ENCODE results near the gene TMEM91.
"Not testable (repeated sequence)": the region's sequence is repeated elsewhere in the genome, so short reads cannot be mapped to it uniquely, and the experiment has no call there.

Gene TMEM91

GRCh38 chr19:41344162-41344561 lies 32.2 kb upstream of the TMEM91 start:
- H3K4me1 Mint-ChIP-seq: peaks cover 29% of the 10 kb centered on the region
- ATAC-seq (ENCODE audit: low read depth) (no peak), DNase-seq (ENCODE audit: low spot score in 2 of 2) (no peak)
- H3K4me3 Mint-ChIP-seq: no peak overlapping the region
- H3K27ac Mint-ChIP-seq: peak overlapping the region; percentile 92
- H3K9me3 Mint-ChIP-seq: no peaks in the 10 kb centered on the region
- H3K27me3 Mint-ChIP-seq: no peaks in the 10 kb centered on the region
- H3K36me3 Mint-ChIP-seq: peaks cover 27% of the 10 kb centered on the region

DNA sequence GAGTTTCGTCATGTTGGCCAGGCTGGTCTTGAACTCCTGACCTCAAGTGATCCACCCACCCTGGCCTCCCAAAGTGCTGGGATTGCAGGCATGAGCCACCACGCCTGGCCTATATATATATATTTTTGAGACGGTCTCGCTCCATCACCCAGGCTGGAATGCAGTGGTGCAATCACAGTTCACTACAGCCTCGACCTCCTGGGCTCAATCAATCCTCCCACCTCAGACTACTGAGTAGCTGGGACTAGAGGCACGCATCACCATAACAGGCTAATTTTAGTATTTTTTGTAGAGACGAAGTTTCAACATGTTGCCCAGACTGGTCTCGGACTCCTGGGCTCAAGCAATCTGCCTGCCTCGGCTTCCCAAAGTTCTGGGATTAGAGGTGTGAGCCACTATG lies 29.4 kb upstream of the TMEM91 start:
- Mint-ChIP-seq H3K36me3 (peaks cover 20% of the 10 kb centered on the region), H3K4me1 (peaks cover 40% of the 10 kb centered on the region)
- H3K4me3 Mint-ChIP-seq; ATAC-seq (ENCODE audit: low read depth); H3K27me3 Mint-ChIP-seq; H3K27ac Mint-ChIP-seq; H3K9me3 Mint-ChIP-seq; DNase-seq (ENCODE audit: low spot score in 2 of 2): not testable (repeated sequence)

DNA sequence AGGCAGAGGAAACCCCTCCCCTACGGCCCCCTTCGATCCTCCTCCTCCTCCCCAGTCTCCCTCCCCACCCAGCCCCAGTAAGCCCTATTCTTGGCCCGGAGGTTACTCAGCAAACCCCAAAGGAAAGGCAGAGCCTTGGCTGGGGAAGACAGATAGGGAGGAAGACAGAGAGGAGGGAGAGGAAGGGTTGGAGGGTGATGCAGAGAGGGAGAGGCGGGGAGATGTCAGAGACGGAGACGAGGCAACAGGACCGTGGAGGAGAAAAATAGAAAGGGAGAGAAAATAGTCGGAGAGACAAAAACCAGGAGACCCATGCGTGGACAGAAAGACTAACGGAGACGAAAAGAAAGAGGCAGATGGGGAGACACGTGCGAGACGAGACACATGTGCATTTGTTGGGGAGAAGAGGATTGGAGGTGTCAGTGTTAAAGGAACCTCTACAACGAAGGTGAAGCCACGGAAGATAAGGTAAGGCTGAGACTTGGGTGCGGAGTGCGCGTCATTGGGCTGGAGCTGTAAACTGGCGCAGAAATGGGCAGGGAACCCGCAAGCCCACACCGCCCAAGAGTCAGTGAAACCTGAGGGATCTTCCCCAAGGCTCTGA lies 25.5 kb upstream of the TMEM91 start:
- Mint-ChIP-seq H3K27ac (peak overlapping the region; percentile 95), H3K4me3 (peak overlapping the region; percentile 98), H3K27me3 (no peaks in the 10 kb centered on the region), H3K4me1 (peaks cover 34% of the 10 kb centered on the region), H3K36me3 (peaks cover 11% of the 10 kb centered on the region), H3K9me3 (no peaks in the 10 kb centered on the region)
- no peak for DNase-seq (ENCODE audit: low spot score in 2 of 2)
- peak; percentile 3 for ATAC-seq (ENCODE audit: low read depth)

GRCh38 chr19:41351339-41352245 lies 24.7 kb upstream of the TMEM91 start:
- Mint-ChIP-seq H3K27me3 (no peaks in the 10 kb centered on the region), H3K4me3 (peak overlapping the region; percentile 98), H3K27ac (peak overlapping the region; percentile 95), H3K4me1 (peaks cover 35% of the 10 kb centered on the region), H3K36me3 (peaks cover 9% of the 10 kb centered on the region), H3K9me3 (no peaks in the 10 kb centered on the region)
- DNase-seq (ENCODE audit: low spot score in 2 of 2) (peak; percentile 82 to 89), ATAC-seq (ENCODE audit: low read depth) (peak; percentile 59)

GRCh38 chr19:41352279-41352608 lies 24.1 kb upstream of the TMEM91 start:
- Mint-ChIP-seq H3K4me3 (peak overlapping the region; percentile 98), H3K4me1 (peaks cover 37% of the 10 kb centered on the region), H3K36me3 (peaks cover 7% of the 10 kb centered on the region), H3K27me3 (no peaks in the 10 kb centered on the region), H3K9me3 (no peaks in the 10 kb centered on the region), H3K27ac (peak overlapping the region; percentile 95)
- ATAC-seq (ENCODE audit: low read depth) (no peak), DNase-seq (ENCODE audit: low spot score in 2 of 2) (no peak)

DNA sequence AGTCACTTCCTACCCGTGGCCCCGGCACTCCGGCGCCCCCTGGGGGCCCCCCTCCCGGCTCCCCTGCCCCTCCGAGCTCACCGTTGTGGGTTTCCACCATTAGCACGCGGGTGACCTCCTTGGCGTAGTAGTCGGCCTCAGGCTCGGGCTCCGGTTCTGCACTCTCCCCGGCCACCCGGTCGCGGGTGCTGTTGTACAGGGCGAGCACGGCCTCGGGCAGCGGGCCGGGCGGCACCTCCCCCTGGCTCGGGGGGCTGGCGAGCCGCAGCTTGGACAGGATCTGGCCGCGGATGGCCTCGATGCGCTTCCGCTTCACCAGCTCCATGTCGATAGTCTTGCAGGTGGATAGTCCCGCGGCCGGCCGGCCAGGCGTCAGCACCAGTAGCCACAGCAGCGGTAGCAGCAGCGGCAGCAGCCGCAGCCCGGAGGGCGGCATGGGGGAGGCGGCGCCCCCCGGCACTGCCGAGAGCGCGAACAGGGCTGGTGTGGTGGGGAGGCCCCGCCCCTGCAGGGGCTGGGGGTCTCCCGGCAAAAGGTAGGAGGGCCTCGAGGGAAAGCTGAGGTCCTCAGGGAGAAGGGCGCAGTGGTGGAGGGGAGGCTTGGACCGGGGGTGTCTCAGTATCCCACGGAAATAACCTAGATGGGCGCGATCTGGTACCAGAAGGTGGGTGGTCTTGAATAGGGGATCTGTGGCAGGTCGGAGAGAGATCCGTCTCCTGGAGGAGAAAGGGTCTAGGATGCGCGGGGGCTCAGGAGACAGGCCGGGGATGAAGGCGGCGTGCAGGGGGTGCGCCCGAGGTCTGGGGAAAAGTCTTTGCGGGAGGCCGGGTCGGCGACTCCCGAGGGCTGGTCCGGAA lies 23.5 kb upstream of the TMEM91 start:
- peak; percentile 28 for ATAC-seq (ENCODE audit: low read depth)
- no peaks in the 10 kb centered on the region for H3K9me3 Mint-ChIP-seq
- peak; percentile 82 to 83 for DNase-seq (ENCODE audit: low spot score in 2 of 2)
- H3K4me3 Mint-ChIP-seq: peak overlapping the region; percentile 98
- H3K36me3 Mint-ChIP-seq: peaks cover 7% of the 10 kb centered on the region
- no peaks in the 10 kb centered on the region for H3K27me3 Mint-ChIP-seq
- H3K27ac Mint-ChIP-seq: peak overlapping the region; percentile 95
- peaks cover 37% of the 10 kb centered on the region for H3K4me1 Mint-ChIP-seq

DNA sequence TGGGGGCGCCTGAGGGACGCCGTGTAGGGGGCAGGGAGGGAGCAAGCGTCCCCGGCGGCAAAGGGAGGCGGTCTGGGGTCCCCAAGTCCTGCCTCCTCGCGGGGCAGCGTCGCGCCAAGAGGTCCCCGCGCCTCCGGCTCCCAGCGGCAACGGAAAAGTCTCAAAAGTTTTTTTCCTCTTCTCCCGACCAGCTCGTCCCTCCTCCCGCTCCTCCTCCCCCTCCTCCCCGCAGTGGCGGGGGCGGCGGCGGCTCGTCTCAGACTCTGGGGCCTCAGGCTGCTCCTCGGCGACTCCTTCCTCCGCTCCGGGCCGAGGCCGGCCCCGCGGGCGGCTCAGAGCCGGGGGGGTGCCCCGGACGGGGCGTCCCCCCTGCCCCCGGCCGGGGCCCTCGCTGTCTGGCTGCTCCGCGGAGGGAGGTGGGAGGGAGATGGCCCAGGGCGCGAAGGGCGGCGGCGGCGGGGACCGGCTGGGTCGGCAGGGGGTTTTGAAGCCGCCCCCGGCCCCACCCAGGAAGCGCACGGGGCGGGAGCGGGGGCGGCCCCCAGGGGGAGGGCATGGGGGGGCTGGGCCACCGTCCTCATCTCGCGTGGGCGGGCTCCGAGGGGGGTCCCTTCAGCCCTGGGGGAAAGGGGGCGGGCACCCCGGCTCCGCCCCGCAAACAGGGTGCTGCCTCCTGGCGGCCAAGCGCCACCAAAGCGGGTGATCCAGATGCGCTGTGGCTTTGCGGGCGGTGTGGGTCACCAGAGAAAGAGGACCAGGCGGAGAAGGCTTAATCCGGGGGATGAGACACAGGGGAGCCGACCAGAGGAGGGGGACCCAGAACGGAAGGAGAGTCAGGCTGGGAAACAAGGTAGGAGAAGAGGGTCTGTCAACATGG lies 22.6 kb upstream of the TMEM91 start, which contains the start of gene TGFB1:
TSS of gene TGFB1 (minus strand) at position 457 of the 877 bp plus-strand sequence. CDS start 878 bp downstream, outside the sequence.
- peak; percentile 64 for ATAC-seq (ENCODE audit: low read depth)
- H3K4me1 Mint-ChIP-seq: peaks cover 34% of the 10 kb centered on the region
- peak; percentile 93 for DNase-seq (ENCODE audit: low spot score in 2 of 2)

GRCh38 chr19:41354343-41354953 lies 21.9 kb upstream of the TMEM91 start:
- no peak for DNase-seq (ENCODE audit: low spot score in 2 of 2)
- Mint-ChIP-seq H3K9me3 (no peaks in the 10 kb centered on the region), H3K4me1 (peaks cover 26% of the 10 kb centered on the region), H3K4me3 (peak overlapping the region; percentile 68), H3K27ac (peak overlapping the region; percentile 95), H3K36me3 (no peaks in the 10 kb centered on the region), H3K27me3 (no peaks in the 10 kb centered on the region)
- ATAC-seq (ENCODE audit: low read depth): no peak

More for the DNA sequence above, 22.6 kb upstream of the TMEM91 start, which contains the start of gene TGFB1:
- Mint-ChIP-seq H3K27ac (peak within 1 kb of the TSS; percentile 95), H3K9me3 (no peaks in the 10 kb centered on the region), H3K27me3 (no peaks in the 10 kb centered on the region), H3K36me3 (peaks cover 3% of the 10 kb centered on the region), H3K4me3 (peak within 1 kb of the TSS; percentile 98)

DNA sequence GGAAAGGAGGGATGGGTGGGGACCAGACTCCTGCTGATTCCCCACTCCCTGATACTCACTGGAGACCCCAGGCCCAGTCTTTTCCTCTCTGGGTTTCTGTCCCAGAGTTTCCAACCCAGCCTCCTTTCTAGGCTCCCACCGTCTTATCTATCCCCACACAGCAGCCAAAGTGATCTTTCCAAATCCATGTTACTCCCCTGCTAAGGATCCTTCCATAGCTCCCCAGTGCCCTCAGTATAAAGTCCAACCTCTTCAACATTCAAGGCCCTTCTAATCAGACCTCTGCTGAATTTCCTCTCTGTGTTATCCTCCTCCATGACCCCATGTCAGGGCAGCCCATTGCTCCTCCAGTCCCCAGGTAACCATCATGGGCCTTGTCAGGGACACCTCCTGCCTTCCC lies 21.3 kb upstream of the TMEM91 start:
- DNase-seq (ENCODE audit: low spot score in 2 of 2) (no peak), ATAC-seq (ENCODE audit: low read depth) (no peak)
- Mint-ChIP-seq H3K36me3 (no peaks in the 10 kb centered on the region), H3K27me3 (no peaks in the 10 kb centered on the region), H3K4me1 (peaks cover 27% of the 10 kb centered on the region), H3K4me3 (peak overlapping the region; percentile 1), H3K9me3 (no peaks in the 10 kb centered on the region), H3K27ac (peak overlapping the region; percentile 42)

GRCh38 chr19:41355802-41356201 lies 20.5 kb upstream of the TMEM91 start:
- H3K4me1 Mint-ChIP-seq: peaks cover 23% of the 10 kb centered on the region
- DNase-seq (ENCODE audit: low spot score in 2 of 2): no peak
- no peak overlapping the region for H3K4me3 Mint-ChIP-seq

DNA sequence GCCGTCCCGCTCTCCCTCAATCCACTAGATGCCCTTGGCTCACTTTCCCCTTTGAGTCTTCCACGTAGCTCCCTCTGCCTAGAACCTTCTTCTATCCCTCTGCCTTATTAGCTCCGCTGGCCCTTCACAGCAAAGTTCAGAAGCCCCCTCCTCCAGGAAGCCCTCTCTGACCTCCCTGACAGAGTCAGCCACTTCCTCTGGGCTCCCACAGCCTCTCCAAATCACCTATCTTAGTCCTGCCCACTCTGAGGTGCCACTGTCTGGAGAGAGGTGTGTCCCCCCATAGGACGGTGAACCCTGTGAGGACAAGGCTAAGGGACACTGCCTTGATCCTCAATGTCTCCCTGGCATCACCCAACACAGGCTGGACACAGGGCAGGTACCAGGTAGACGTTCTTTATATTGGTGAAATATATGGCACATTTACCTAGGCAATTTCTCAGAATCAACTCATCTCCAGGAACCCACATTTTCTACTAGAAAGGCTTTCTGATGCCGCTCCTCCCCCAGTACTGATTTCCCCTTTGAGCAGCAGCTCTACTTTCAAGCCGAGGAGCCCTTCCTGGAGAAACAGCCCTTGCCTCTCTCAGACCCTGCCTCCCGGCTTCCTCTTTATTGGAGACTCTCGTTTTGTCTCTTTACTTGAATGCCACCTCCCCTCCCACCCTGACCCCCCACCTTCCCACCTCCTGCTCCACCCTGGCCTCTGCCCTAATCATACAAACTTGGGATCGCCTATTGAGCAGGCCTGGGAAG lies 19.2 kb upstream of the TMEM91 start:
- Mint-ChIP-seq H3K4me1 (peaks cover 17% of the 10 kb centered on the region), H3K4me3 (no peak overlapping the region), H3K27ac (peak overlapping the region; percentile 17), H3K36me3 (no peaks in the 10 kb centered on the region), H3K27me3 (no peaks in the 10 kb centered on the region), H3K9me3 (no peaks in the 10 kb centered on the region)
- DNase-seq (ENCODE audit: low spot score in 2 of 2): no peak
- ATAC-seq (ENCODE audit: low read depth): no peak

More at GRCh38 chr19:41355802-41356201, 20.5 kb upstream of the TMEM91 start:
- Mint-ChIP-seq H3K36me3 (no peaks in the 10 kb centered on the region), H3K27ac (peak overlapping the region; percentile 42), H3K9me3 (no peaks in the 10 kb centered on the region), H3K27me3 (no peaks in the 10 kb centered on the region)
- no peak for ATAC-seq (ENCODE audit: low read depth)

GRCh38 chr19:41357746-41358145 lies 18.6 kb upstream of the TMEM91 start:
- Mint-ChIP-seq H3K4me1 (peaks cover 20% of the 10 kb centered on the region), H3K27ac (peak overlapping the region; percentile 17), H3K36me3 (no peaks in the 10 kb centered on the region), H3K9me3 (no peaks in the 10 kb centered on the region), H3K4me3 (no peak overlapping the region), H3K27me3 (no peaks in the 10 kb centered on the region)
- DNase-seq (ENCODE audit: low spot score in 2 of 2) (no peak), ATAC-seq (ENCODE audit: low read depth) (no peak)

All from memory B cell (primary cell).